ENCODE results near the gene ABCB11.
A peak's percentile ranks its signal among the peaks of the same experiment; 100 is the strongest.
"Not testable (repeated sequence)": the region's sequence is repeated elsewhere in the genome, so short reads cannot be mapped to it uniquely, and the experiment has no call there.

Gene ABCB11

GRCh38 chr2:168884975-168885374 is 146.1 kb downstream of the ABCB11 start:
- peak; percentile 0 for DNase-seq

- DNase-seq = not testable (repeated sequence)
Measured at GRCh38 chr2:168882163-168882562, 149.0 kb downstream of the ABCB11 start.

GRCh38 chr2:168874368-168875054 is 156.6 kb downstream of the ABCB11 start:
- no peak for DNase-seq

GRCh38 chr2:168870824-168871223 is 160.3 kb downstream of the ABCB11 start:
- DNase-seq = not testable (repeated sequence)
